Small intestine (tissue), 7 donors: ENCODE results near the gene EXOC3. TPM values are rescaled to one million over a fixed set of nuclear protein-coding genes. Genes with fewer than 3 reads are reported as not detected.

Experiments used
- DNase-seq, 2 donors: peaks; one replicate each; pipeline versions ENCODE4 v3.0.0 to v3.0.0-alpha.2; 2013
- FAIRE-seq: peaks from 2 replicates; lab custom pipeline; 2012; peaks lifted over from hg19 to GRCh38; lab: Jason Lieb, UNC
- H3K27ac ChIP-seq, 3 donors: one replicate each; pipeline ENCODE4 v1.5.1; 2013; ENCODE audit warnings: low read length in 2 of 3, mild to moderate bottlenecking in 2 of 3, control low read depth in 1 of 3, inconsistent platforms in 1 of 3, low read depth in 1 of 3, moderate library complexity in 1 of 3
- H3K27me3 ChIP-seq, 3 donors: one replicate each; pipeline ENCODE4 v1.6.1; 2013; ENCODE audit warnings: low read length in 3 of 3, inconsistent platforms in 1 of 3; ENCODE audit not compliant: control insufficient read depth in 3 of 3, insufficient read depth in 3 of 3
- H3K36me3 ChIP-seq, 3 donors: one replicate each; pipeline ENCODE4 v1.6.1; 2013; ENCODE audit warnings: low read length in 3 of 3, inconsistent platforms in 1 of 3, low read depth in 1 of 3, mild to moderate bottlenecking in 1 of 3, moderate library complexity in 1 of 3; ENCODE audit not compliant: control insufficient read depth in 3 of 3, insufficient read depth in 2 of 3
- H3K4me1 ChIP-seq, 3 donors: one replicate each; pipeline ENCODE4 v1.6.1; 2013; ENCODE audit warnings: low read length in 2 of 3, inconsistent platforms in 1 of 3, low read depth in 1 of 3, mild to moderate bottlenecking in 1 of 3, moderate library complexity in 1 of 3; ENCODE audit not compliant: control insufficient read depth in 3 of 3, insufficient read depth in 2 of 3
- H3K4me3 ChIP-seq, 3 donors: one replicate each; pipeline ENCODE4 v1.5.1; 2013; ENCODE audit warnings: low read length in 3 of 3, control low read depth in 1 of 3, inconsistent platforms in 1 of 3, low read depth in 1 of 3, mild to moderate bottlenecking in 1 of 3, moderate library complexity in 1 of 3
- H3K9me3 ChIP-seq, 2 donors: one replicate each; pipeline ENCODE4 v1.6.1; 2013; ENCODE audit warnings: low read depth in 1 of 2, low read length in 1 of 2; ENCODE audit not compliant: control insufficient read depth in 2 of 2, insufficient read depth in 1 of 2
- WGBS, 3 donors: extraction: QIAGEN DNeasy Blood & Tissue Kit; methylation state at CpG; one replicate each; pipeline ENCODE4 v1.1.7; 2013; 5-methylcytosine and 5-hydroxymethylcytosine counted together
- polyA plus RNA-seq, 4 donors: library from polyadenylated mRNA; stranded (reverse) in 3 of 4; unstranded in 1 of 4; fragments of 200-250 nt in 3 of 4; fragments of 120-200 nt in 1 of 4; gene quantifications; one replicate each; pipeline versions ENCODE4 v1.2.1 to v1.2.3, GENCODE V29; 2013
- donor health status: healthy with polysubstance abuse.
- donor health status: control.
- donor health status: control.
- donor health status: Bipolar disorder and iron deficiency.
- donor health status: healthy.

EXOC3 gene
- polyA plus RNA-seq, 4 donors: 47.2 to 85.7 (median 64.4) TPM

- WGBS, 3 donors: 43 to 59% (median 46%) methylated on average over 13 of the region's 13 CpGs
Observed at GRCh38 chr5:493758-494157, 50.8 kb downstream of the EXOC3 start.

GRCh38 chr5:494667-495255 lies 51.8 kb downstream of the EXOC3 start:
- DNase-seq (no peak), FAIRE-seq (no peak)

More at GRCh38 chr5:493758-494157, 50.8 kb downstream of the EXOC3 start:
- FAIRE-seq (no peak), DNase-seq (no peak)
- Histone ChIP-seq H3K4me3 (no peak overlapping the region), H3K27ac (no peak overlapping the region), H3K9me3 (peaks cover 0 to 3% of the 10 kb centered on the region in 2 donors), H3K4me1 (peaks cover 0 to 26% (median 2%) of the 10 kb centered on the region in 3 donors), H3K36me3 (peaks cover 0 to 81% (median 9%) of the 10 kb centered on the region in 3 donors), H3K27me3 (peaks cover 0 to 11% (median 2%) of the 10 kb centered on the region in 3 donors)

DNA sequence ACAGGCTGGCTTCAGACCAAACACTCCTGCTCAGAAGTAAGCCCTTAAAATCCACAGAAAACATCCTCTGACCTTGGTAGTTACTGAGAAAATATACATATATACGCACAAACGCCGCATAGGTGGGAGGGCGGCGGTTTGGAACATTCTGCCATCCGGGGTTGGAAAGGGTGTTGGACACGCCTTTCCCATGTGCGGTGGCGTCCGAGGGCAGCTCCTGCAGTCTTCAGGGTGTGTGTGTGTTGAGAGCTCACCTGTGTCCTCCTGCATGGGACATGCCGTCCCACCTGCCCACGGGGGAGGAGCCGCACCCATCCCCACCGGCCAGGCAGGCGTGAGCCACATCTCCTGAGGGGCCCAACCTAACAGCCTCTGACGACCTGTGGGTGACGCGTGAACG lies 53.1 kb downstream of the EXOC3 start:
- peaks cover 0 to 11% (median 0%) of the 10 kb centered on the region in 3 donors for H3K27me3 ChIP-seq

More at GRCh38 chr5:494667-495255, 51.8 kb downstream of the EXOC3 start:
- H3K27ac ChIP-seq: no peak overlapping the region
- peaks cover 0 to 11% (median 0%) of the 10 kb centered on the region in 3 donors for H3K27me3 ChIP-seq
- 88 to 93% (median 90%) methylated on average over 36 to 38 of the region's 38 CpGs for WGBS, 3 donors
- no peak overlapping the region for H3K4me3 ChIP-seq
- H3K9me3 ChIP-seq: peaks cover 0 to 3% of the 10 kb centered on the region in 2 donors
- H3K36me3 ChIP-seq: peaks cover 0 to 80% (median 9%) of the 10 kb centered on the region in 3 donors
- peaks cover 2 to 36% (median 4%) of the 10 kb centered on the region in 3 donors for H3K4me1 ChIP-seq

GRCh38 chr5:497090-497700 lies 54.2 kb downstream of the EXOC3 start:
- no peak overlapping the region for H3K4me3 ChIP-seq
- 16 to 58% (median 35%) methylated on average over 22 of the region's 22 CpGs for WGBS, 3 donors
- DNase-seq (peak; percentile 40 to 63), FAIRE-seq (no peak)
- peaks cover 0 to 11% (median 2%) of the 10 kb centered on the region in 3 donors for H3K27me3 ChIP-seq
- peaks cover 0 to 6% of the 10 kb centered on the region in 2 donors for H3K9me3 ChIP-seq
- no peak overlapping the region for H3K27ac ChIP-seq
- H3K36me3 ChIP-seq: peaks cover 0 to 82% (median 3%) of the 10 kb centered on the region in 3 donors
- H3K4me1 ChIP-seq: peaks cover 2 to 56% (median 4%) of the 10 kb centered on the region in 3 donors

More for the DNA sequence above, 53.1 kb downstream of the EXOC3 start:
- H3K27ac ChIP-seq: no peak overlapping the region
- FAIRE-seq (no peak), DNase-seq (no peak)
- WGBS, 3 donors: 69 to 83% (median 75%) methylated on average over 19 of the region's 19 CpGs
- H3K4me1 ChIP-seq: peaks cover 2 to 48% (median 4%) of the 10 kb centered on the region in 3 donors
- peaks cover 0 to 78% (median 4%) of the 10 kb centered on the region in 3 donors for H3K36me3 ChIP-seq
- peaks cover 0 to 3% of the 10 kb centered on the region in 2 donors for H3K9me3 ChIP-seq
- no peak overlapping the region for H3K4me3 ChIP-seq

DNA sequence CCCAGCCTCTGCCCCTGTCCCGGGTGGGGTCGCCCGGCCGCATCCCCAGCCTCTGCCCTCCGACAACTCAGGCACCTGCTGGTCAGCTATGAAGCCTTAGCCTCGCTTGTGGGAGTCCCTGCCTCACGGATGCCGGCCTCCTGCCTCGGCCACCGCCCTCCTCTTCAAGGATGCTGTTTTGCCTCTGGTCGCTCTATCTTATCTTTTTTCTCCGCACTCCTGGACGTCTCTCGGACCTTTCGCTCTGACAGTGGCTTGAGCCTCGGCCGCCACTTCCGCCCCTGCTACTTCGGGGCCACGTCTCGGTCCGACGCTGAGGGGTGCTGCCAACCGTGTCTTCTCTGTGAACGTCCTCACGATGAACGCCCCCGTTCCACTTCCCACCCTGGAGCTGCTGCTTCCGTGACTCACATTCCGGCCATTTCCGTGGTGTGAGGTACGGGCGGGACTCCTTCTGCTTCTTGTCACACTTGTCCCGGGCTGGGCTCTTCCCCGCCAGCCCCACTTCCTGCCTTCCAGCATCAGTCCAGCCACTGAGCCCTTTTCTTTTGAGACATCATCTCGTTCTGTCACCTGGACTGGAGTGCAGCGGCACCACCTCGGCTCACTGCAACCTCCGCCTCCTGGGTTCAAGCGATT lies 55.0 kb downstream of the EXOC3 start:
- peaks cover 0 to 7% (median 3%) of the 10 kb centered on the region in 3 donors for H3K27me3 ChIP-seq
- H3K27ac ChIP-seq: no peak overlapping the region
- H3K36me3 ChIP-seq: peaks cover 0 to 83% (median 3%) of the 10 kb centered on the region in 3 donors
- WGBS, 3 donors: 73 to 81% (median 76%) methylated on average over 36 to 40 of the region's 40 CpGs
- peaks cover 0 to 12% of the 10 kb centered on the region in 2 donors for H3K9me3 ChIP-seq
- FAIRE-seq (no peak), DNase-seq (no peak)
- no peak overlapping the region for H3K4me3 ChIP-seq
- H3K4me1 ChIP-seq: peaks cover 2 to 53% (median 4%) of the 10 kb centered on the region in 3 donors

- WGBS, 3 donors: 62 to 80% (median 66%) methylated on average over 32 of the region's 32 CpGs
- Histone ChIP-seq H3K27ac (peak overlapping the region in 2 of 3 donors; percentile 58 to 73), H3K9me3 (peaks cover 0 to 12% of the 10 kb centered on the region in 2 donors), H3K4me1 (peaks cover 2 to 51% (median 4%) of the 10 kb centered on the region in 3 donors), H3K4me3 (peak overlapping the region in 1 of 3 donors; percentile 13), H3K27me3 (peaks cover 0 to 5% (median 3%) of the 10 kb centered on the region in 3 donors), H3K36me3 (peaks cover 0 to 82% (median 5%) of the 10 kb centered on the region in 3 donors)
- no peak for FAIRE-seq
- peak; percentile 85 to 87 for DNase-seq
Observed at GRCh38 chr5:499233-500209, 56.5 kb downstream of the EXOC3 start.

- Histone ChIP-seq H3K36me3 (peaks cover 0 to 80% (median 5%) of the 10 kb centered on the region in 3 donors), H3K4me3 (peak overlapping the region in 1 of 3 donors; percentile 13), H3K4me1 (peaks cover 2 to 56% (median 4%) of the 10 kb centered on the region in 3 donors), H3K27ac (peak overlapping the region in 2 of 3 donors; percentile 58 to 73), H3K9me3 (peaks cover 0 to 12% of the 10 kb centered on the region in 2 donors), H3K27me3 (peaks cover 0 to 5% (median 3%) of the 10 kb centered on the region in 3 donors)
- DNase-seq (no peak), FAIRE-seq (no peak)
- WGBS, 3 donors: 83 to 94% (median 91%) methylated on average over 10 of the region's 10 CpGs
Observed at GRCh38 chr5:500491-500890, 57.5 kb downstream of the EXOC3 start.
